ENCODE results near the gene FN1.

The FN1 gene

GRCh38 chr2:215435870-215436704 lies at the start of gene FN1:
Gene FN1 (minus strand): TSS chr2:215436068. CDS start chr2:215435802, 266 bp downstream.
- DNase-seq (ENCODE audit: extremely low read depth in 1 of 2, low read depth in 1 of 2), result peak; percentile 38 to 49

GRCh38 chr2:215485032-215485431 lies 49.2 kb upstream of the FN1 start:
- no peak for DNase-seq (ENCODE audit: extremely low read depth in 1 of 2, low read depth in 1 of 2)

- DNase-seq (ENCODE audit: extremely low read depth in 1 of 2, low read depth in 1 of 2), result no peak
Measured at GRCh38 chr2:215484570-215484969, 48.7 kb upstream of the FN1 start.

DNA sequence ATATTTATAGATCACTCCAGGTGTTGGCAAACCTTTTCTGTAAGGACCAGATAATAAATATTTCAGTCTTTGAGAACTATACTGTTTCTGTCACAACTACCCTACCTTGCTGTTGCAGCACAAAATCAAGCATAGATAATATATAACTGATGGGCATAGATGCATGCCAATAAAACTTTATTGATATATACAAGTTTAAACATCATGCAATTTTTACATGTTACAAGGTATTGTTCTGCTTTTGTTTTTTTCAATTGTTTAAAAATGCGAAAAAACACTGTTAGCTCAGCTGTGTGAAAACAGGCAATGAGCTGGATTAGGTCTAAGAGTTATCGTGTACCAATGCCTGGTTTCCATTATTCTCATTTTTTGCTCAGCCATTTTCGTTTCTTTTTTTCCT lies 47.6 kb upstream of the FN1 start:
- no peak for DNase-seq (ENCODE audit: extremely low read depth in 1 of 2, low read depth in 1 of 2)

- no peak for DNase-seq (ENCODE audit: extremely low read depth in 1 of 2, low read depth in 1 of 2)
Measured at GRCh38 chr2:215479536-215480240, 43.8 kb upstream of the FN1 start.

- no peak for DNase-seq (ENCODE audit: extremely low read depth in 1 of 2, low read depth in 1 of 2)
Measured at GRCh38 chr2:215479121-215479520, 43.3 kb upstream of the FN1 start.

DNA sequence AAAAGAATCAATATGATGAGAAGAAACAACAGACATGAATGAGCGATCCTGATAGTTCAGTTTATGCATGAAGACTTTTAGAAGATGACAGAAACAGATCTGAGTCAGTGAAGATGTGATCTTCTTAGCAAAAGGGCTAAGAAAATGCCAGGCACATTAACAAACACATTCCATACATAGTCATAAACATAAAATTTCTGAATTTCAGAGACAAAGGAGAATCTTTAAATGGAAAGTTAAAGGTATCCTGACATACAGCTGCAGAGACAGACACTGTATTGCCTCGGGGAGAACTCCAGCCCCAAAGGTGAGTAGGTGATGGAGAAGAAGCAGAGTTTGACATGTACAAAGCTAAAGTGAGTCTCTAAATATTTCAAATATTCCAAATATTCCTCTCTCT lies 40.6 kb upstream of the FN1 start:
- no peak for DNase-seq (ENCODE audit: extremely low read depth in 1 of 2, low read depth in 1 of 2)

GRCh38 chr2:215466097-215466909 lies 30.4 kb upstream of the FN1 start:
- DNase-seq (ENCODE audit: extremely low read depth in 1 of 2, low read depth in 1 of 2), result no peak

GRCh38 chr2:215465256-215465655 lies 29.4 kb upstream of the FN1 start:
- DNase-seq (ENCODE audit: extremely low read depth in 1 of 2, low read depth in 1 of 2), result no peak

GRCh38 chr2:215461836-215462532 lies 26.1 kb upstream of the FN1 start:
- DNase-seq (ENCODE audit: extremely low read depth in 1 of 2, low read depth in 1 of 2), result no peak

GRCh38 chr2:215460682-215461382 lies 25.0 kb upstream of the FN1 start:
- no peak for DNase-seq (ENCODE audit: extremely low read depth in 1 of 2, low read depth in 1 of 2)

DNA sequence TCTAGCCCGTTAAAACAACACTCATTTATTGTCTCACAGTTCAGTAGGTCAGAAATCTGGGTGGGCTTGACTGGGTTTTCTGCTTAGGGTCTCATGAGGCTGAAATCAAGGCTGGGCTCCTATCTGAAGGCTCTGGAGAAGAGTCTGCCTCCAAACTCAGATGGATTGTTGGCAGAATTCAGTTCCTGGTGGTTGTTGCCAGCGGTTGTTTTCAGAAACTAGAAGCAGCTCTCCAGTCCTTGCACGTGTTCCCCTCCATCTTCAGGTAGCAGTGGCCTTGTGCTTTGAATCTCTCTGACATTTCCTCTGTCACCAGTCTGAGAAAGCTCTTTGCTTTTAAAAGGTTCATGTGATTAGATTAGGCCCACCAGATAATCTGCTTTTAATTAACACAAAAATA lies 20.1 kb upstream of the FN1 start:
- no peak for DNase-seq (ENCODE audit: extremely low read depth in 1 of 2, low read depth in 1 of 2)

- no peak for DNase-seq (ENCODE audit: extremely low read depth in 1 of 2, low read depth in 1 of 2)
Measured at GRCh38 chr2:215454519-215455246, 18.8 kb upstream of the FN1 start.

DNA sequence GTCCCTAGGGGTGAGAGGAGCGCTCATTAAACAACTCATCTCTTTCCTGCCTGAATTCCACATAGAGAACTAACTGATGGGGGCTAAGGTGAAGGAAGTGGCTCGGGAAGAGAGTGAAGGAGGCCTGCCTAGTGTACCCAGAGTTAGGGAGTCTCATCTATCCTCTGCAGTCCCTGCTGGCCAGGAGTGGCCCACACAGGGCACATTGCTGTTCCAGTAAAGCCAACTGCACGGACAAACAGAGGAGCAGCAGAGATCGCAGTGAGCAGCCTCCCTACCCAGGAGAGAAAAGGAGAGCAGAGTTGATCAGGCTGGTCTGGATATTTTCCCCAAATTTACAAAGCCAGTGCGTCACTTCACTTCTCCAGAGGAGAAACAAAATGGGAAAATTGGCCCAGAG lies 16.9 kb upstream of the FN1 start:
- no peak for DNase-seq (ENCODE audit: extremely low read depth in 1 of 2, low read depth in 1 of 2)

- DNase-seq (ENCODE audit: extremely low read depth in 1 of 2, low read depth in 1 of 2), result no peak
Measured at GRCh38 chr2:215451012-215451756, 15.3 kb upstream of the FN1 start.

DNA sequence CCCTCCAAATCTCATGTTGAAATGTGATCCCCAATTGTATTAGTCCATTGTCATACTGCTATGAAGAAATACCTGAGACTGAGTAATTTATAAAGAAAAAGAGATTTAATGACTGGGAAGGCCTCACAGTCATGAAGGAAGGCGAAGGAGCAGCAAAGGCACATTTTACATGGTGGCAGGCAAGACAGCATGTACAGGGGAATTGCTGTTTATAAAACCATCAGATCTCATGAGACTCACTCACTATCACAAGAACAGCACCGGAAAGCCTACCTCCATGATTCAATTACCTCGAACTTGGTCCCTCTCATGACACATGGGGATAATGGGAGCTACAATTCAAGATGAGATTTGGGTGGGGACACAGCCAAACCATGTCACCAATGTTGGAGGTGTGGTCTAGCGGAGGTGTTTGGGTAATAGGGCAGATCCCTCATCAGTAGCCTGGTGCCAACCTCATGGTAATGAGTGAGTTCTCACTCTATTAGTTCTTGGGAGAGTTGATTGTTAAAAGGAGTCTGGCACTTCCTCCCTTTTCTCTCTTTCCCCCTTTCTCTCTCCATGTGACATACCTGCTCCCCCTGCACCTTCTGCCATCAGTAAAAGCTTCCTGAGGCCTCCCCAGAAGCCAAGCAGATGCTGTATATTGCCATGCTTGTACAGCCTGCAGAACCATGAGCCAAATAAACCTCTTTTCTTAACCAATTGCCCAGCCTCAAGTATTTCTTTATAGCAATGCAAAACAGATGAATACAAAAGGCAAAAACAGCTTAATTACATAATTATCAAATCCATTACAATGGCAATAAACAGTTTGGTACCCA lies 14.5 kb upstream of the FN1 start:
- no peak for DNase-seq (ENCODE audit: extremely low read depth in 1 of 2, low read depth in 1 of 2)

DNA sequence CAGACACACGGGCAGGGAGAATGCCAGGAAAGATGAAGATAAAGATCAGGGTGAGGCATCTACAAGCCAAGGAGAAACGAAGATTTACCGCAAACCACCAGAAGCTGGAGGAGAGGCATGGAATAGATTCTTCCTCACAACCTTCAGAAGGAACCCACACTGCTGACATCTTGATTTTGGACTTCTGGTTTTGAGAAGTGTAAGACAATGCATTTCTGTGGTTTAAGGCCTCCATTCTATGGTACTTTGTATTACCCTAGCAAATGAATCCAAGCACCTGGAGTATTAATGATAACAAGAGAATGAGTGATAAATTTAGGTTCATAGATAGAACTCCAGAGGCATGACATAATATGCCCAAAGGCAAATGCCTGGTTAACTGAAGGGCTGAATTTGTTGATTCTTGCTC lies 11.8 kb upstream of the FN1 start:
- no peak for DNase-seq (ENCODE audit: extremely low read depth in 1 of 2, low read depth in 1 of 2)

DNA sequence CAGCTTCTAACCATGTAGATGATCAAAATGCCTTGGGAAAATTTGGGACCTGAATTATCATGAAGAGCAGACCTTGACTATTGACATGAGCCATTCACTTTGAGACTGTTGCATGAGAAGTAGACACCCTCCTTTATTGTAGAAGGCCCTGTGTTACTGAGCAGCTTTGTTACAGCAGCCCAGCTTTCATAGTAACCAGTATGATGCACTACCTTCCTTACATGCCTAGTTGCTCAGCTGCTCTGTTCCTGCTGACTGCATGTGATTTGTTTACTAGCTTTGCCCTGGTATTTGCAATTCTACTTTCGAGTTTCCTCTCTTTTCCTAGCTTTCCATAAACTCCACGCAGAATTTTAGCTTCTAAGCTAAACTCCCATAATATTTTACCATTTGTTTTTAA lies 11.2 kb upstream of the FN1 start:
- no peak for DNase-seq (ENCODE audit: extremely low read depth in 1 of 2, low read depth in 1 of 2)

All from stimulated activated CD8-positive, alpha-beta memory T cell treated with anti-CD3 and anti-CD28 coated beads, Interleukin-7, amount 100 ng/mL, for 48 hours (primary cell).